ENCODE data around the gene TNP1. TPM values are rescaled to one million over a fixed set of nuclear protein-coding genes. Genes with fewer than 3 reads are reported as not detected.

TNP1 gene
- total and polyA plus RNA-seq, 2 experiments from 2014 or later = not detected

DNA sequence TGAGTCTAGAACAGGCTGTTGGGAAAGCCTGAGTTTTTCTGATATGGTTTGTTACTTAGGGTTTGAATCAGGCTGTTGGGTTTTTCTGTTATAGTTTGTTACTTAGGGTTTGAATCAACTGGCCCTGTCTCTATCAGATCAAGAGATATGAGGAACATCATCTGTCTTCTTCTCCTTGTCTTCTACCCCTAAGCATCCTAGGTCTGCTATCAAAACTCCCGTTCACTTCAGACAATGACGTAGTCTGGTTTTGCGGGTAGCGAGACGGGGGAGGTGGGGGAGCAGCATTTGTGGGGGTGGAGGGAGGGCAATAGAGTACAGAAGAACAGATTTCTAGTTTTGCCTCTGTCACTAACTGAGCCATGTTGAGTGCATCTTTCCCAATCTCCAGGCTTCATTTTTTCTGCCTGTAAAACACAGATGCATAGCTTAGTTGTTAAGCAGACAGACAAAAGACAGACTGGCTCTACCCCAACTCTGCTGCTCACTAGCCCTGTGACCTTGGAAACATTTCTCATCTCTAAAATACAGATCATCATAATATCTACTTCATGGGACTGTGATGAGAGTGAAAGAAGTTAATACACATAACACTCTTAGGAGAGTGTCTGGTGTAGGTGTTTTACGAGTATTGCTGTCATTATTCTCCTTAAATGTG lies 9.1 kb downstream of the TNP1 start (continued):
- TF ChIP-seq, protein P1, sequence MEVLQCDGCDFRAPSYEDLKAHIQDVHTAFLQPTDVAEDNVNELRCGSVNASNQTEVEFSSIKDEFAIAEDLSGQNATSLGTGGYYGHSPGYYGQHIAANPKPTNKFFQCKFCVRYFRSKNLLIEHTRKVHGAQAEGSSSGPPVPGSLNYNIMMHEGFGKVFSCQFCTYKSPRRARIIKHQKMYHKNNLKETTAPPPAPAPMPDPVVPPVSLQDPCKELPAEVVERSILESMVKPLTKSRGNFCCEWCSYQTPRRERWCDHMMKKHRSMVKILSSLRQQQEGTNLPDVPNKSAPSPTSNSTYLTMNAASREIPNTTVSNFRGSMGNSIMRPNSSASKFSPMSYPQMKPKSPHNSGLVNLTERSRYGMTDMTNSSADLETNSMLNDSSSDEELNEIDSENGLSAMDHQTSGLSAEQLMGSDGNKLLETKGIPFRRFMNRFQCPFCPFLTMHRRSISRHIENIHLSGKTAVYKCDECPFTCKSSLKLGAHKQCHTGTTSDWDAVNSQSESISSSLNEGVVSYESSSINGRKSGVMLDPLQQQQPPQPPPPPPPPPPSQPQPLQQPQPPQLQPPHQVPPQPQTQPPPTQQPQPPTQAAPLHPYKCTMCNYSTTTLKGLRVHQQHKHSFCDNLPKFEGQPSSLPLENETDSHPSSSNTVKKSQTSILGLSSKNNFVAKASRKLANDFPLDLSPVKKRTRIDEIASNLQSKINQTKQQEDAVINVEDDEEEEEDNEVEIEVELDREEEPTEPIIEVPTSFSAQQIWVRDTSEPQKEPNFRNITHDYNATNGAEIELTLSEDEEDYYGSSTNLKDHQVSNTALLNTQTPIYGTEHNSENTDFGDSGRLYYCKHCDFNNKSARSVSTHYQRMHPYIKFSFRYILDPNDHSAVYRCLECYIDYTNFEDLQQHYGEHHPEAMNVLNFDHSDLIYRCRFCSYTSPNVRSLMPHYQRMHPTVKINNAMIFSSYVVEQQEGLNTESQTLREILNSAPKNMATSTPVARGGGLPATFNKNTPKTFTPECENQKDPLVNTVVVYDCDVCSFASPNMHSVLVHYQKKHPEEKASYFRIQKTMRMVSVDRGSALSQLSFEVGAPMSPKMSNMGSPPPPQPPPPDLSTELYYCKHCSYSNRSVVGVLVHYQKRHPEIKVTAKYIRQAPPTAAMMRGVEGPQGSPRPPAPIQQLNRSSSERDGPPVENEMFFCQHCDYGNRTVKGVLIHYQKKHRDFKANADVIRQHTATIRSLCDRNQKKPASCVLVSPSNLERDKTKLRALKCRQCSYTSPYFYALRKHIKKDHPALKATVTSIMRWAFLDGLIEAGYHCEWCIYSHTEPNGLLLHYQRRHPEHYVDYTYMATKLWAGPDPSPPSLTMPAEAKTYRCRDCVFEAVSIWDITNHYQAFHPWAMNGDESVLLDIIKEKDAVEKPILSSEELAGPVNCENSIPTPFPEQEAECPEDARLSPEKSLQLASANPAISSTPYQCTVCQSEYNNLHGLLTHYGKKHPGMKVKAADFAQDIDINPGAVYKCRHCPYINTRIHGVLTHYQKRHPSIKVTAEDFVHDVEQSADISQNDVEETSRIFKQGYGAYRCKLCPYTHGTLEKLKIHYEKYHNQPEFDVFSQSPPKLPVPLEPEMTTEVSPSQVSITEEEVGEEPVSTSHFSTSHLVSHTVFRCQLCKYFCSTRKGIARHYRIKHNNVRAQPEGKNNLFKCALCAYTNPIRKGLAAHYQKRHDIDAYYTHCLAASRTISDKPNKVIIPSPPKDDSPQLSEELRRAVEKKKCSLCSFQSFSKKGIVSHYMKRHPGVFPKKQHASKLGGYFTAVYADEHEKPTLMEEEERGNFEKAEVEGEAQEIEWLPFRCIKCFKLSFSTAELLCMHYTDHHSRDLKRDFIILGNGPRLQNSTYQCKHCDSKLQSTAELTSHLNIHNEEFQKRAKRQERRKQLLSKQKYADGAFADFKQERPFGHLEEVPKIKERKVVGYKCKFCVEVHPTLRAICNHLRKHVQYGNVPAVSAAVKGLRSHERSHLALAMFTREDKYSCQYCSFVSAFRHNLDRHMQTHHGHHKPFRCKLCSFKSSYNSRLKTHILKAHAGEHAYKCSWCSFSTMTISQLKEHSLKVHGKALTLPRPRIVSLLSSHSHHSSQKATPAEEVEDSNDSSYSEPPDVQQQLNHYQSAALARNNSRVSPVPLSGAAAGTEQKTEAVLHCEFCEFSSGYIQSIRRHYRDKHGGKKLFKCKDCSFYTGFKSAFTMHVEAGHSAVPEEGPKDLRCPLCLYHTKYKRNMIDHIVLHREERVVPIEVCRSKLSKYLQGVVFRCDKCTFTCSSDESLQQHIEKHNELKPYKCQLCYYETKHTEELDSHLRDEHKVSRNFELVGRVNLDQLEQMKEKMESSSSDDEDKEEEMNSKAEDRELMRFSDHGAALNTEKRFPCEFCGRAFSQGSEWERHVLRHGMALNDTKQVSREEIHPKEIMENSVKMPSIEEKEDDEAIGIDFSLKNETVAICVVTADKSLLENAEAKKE (CRISPR knock-in tag; IDR thresholded peaks at IDR 0.05) = no peak
- TF ChIP-seq ZNF331 (CRISPR knock-in tag; IDR thresholded peaks at IDR 0.05; ENCODE audit: low read depth) (no peak), POLR2AphosphoS5 (IDR thresholded peaks at IDR 0.05; ENCODE audit: low read depth) (no peak), ETS1 (IDR thresholded peaks at IDR 0.05) (no peak)

- no peaks in the 10 kb centered on the region for H3K36me3 ChIP-seq (ENCODE audit: insufficient read depth)
- H3K4me1 ChIP-seq (ENCODE audit: insufficient read depth) = no peaks in the 10 kb centered on the region
- H3K27me3 Mint-ChIP-seq (ENCODE audit: insufficient read depth, low read depth, poor library complexity) = peaks cover 2% of the 10 kb centered on the region
- DNase-seq (ENCODE audit: low spot score) = no peak
- H3K4me2 ChIP-seq = no peak overlapping the region
- no peaks in the 10 kb centered on the region for H3K79me2 ChIP-seq (replicated peaks; ENCODE audit: insufficient read depth)
- H3K27me3 ChIP-seq (ENCODE audit: insufficient read depth) = no peaks in the 10 kb centered on the region
- H3K4me1 Mint-ChIP-seq = peaks cover 1% of the 10 kb centered on the region; the same call in 1 of the 3 replicates
- no peaks in the 10 kb centered on the region for H4K20me1 ChIP-seq (replicated peaks; ENCODE audit: insufficient read depth)
- no peak overlapping the region for H3K4me3 ChIP-seq
- H2AFZ ChIP-seq = no peak overlapping the region
- H3K9me2 ChIP-seq (ENCODE audit: insufficient read depth) = peaks cover 3% of the 10 kb centered on the region; the same call in 1 of the 2 replicates
- H3K9me3 Mint-ChIP-seq = no peaks in the 10 kb centered on the region
- no peak overlapping the region for H3K27ac Mint-ChIP-seq
- H3K36me3 Mint-ChIP-seq (ENCODE audit: low read depth) = no peaks in the 10 kb centered on the region
- no peak overlapping the region for H3K4me3 Mint-ChIP-seq
- H3K27ac ChIP-seq (ENCODE audit: low read depth) = no peak overlapping the region
- H3F3A ChIP-seq (replicated peaks; ENCODE audit: low read depth) = no peaks in the 10 kb centered on the region
- ATAC-seq = no peak
- TF ChIP-seq ZNF331 (CRISPR knock-in tag; IDR thresholded peaks at IDR 0.05; ENCODE audit: low read depth) (no peak), POLR2AphosphoS5 (IDR thresholded peaks at IDR 0.05; ENCODE audit: low read depth) (no peak), EZH2phosphoT487 (IDR thresholded peaks at IDR 0.05; ENCODE audit: unreplicated experiment) (no peak), REST (IDR thresholded peaks at IDR 0.05; ENCODE audit: unreplicated experiment) (no peak), JUNB (IDR thresholded peaks at IDR 0.05; ENCODE audit: unreplicated experiment) (no peak), NANOG (IDR thresholded peaks at IDR 0.05; ENCODE audit: borderline replicate concordance) (no peak), ETS1 (IDR thresholded peaks at IDR 0.05) (no peak), EZH2 (IDR thresholded peaks at IDR 0.05; ENCODE audit: low read depth, unreplicated experiment) (no peak)
- TF ChIP-seq, protein P2, sequence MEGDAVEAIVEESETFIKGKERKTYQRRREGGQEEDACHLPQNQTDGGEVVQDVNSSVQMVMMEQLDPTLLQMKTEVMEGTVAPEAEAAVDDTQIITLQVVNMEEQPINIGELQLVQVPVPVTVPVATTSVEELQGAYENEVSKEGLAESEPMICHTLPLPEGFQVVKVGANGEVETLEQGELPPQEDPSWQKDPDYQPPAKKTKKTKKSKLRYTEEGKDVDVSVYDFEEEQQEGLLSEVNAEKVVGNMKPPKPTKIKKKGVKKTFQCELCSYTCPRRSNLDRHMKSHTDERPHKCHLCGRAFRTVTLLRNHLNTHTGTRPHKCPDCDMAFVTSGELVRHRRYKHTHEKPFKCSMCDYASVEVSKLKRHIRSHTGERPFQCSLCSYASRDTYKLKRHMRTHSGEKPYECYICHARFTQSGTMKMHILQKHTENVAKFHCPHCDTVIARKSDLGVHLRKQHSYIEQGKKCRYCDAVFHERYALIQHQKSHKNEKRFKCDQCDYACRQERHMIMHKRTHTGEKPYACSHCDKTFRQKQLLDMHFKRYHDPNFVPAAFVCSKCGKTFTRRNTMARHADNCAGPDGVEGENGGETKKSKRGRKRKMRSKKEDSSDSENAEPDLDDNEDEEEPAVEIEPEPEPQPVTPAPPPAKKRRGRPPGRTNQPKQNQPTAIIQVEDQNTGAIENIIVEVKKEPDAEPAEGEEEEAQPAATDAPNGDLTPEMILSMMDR (conservative IDR thresholded peaks at IDR 0.05; ENCODE audit: low read depth in 2 of 2) = no peak
Measured at GRCh38 chr2:216849987-216850386, 9.9 kb downstream of the TNP1 start.
